ENCODE data around the gene NANOS3.

NANOS3 gene

GRCh38 chr19:13869281-13869680 is 7.7 kb upstream of the NANOS3 start:
- no peak for TF ChIP-seq CTCF (IDR thresholded peaks at IDR 0.05; ENCODE audit: borderline replicate concordance, insufficient read depth, low read depth, low read length)
- no peak overlapping the region for H3K4me3 ChIP-seq (ENCODE audit: low read depth, low read length)

- no peak for TF ChIP-seq CTCF (IDR thresholded peaks at IDR 0.05; ENCODE audit: borderline replicate concordance, insufficient read depth, low read depth, low read length)
- H3K4me3 ChIP-seq (ENCODE audit: low read depth, low read length) = no peak overlapping the region
Observed at GRCh38 chr19:13870873-13871272, 6.1 kb upstream of the NANOS3 start.

- TF ChIP-seq CTCF (IDR thresholded peaks at IDR 0.05; ENCODE audit: borderline replicate concordance, insufficient read depth, low read depth, low read length) = no peak
- no peak overlapping the region for H3K4me3 ChIP-seq (ENCODE audit: low read depth, low read length)
Observed at GRCh38 chr19:13872339-13872694, 4.6 kb upstream of the NANOS3 start.

- no peak overlapping the region for H3K4me3 ChIP-seq (ENCODE audit: low read depth, low read length)
- 0 out of 2 replicates have a peak, but pooled peaks have one; percentile 13 for TF ChIP-seq CTCF (IDR thresholded peaks at IDR 0.05; ENCODE audit: borderline replicate concordance, insufficient read depth, low read depth, low read length)
Observed at GRCh38 chr19:13872695-13873389, 4.1 kb upstream of the NANOS3 start.

- no peak overlapping the region for H3K4me3 ChIP-seq (ENCODE audit: low read depth, low read length)
- no peak for TF ChIP-seq CTCF (IDR thresholded peaks at IDR 0.05; ENCODE audit: borderline replicate concordance, insufficient read depth, low read depth, low read length)
Observed at GRCh38 chr19:13873834-13874515, 3.0 kb upstream of the NANOS3 start.

GRCh38 chr19:13875824-13876223 is 1.1 kb upstream of the NANOS3 start:
- no peak overlapping the region for H3K4me3 ChIP-seq (ENCODE audit: low read depth, low read length)
- no peak for TF ChIP-seq CTCF (IDR thresholded peaks at IDR 0.05; ENCODE audit: borderline replicate concordance, insufficient read depth, low read depth, low read length)

- H3K4me3 ChIP-seq (ENCODE audit: low read depth, low read length) = no peak overlapping the region
- no peak for TF ChIP-seq CTCF (IDR thresholded peaks at IDR 0.05; ENCODE audit: borderline replicate concordance, insufficient read depth, low read depth, low read length)
Observed at GRCh38 chr19:13877303-13877702, 369 bp downstream of the NANOS3 start.
